Stimulated activated CD4-positive, alpha-beta T cell treated with anti-CD3 and anti-CD28 coated beads, Interleukin-15, amount 100 ng/mL, for 48 hours (primary cell): ENCODE results near the gene ITGA11.
"Not testable (repeated sequence)": the region's sequence is repeated elsewhere in the genome, so short reads cannot be mapped to it uniquely, and the experiment has no call there.

Source experiments
- DNase-seq, 2 donors: peaks; one replicate each; pipeline ENCODE4 v3.0.0-alpha.2; 2020; ENCODE audit warnings: low read depth in 2 of 2

ITGA11 gene

DNA sequence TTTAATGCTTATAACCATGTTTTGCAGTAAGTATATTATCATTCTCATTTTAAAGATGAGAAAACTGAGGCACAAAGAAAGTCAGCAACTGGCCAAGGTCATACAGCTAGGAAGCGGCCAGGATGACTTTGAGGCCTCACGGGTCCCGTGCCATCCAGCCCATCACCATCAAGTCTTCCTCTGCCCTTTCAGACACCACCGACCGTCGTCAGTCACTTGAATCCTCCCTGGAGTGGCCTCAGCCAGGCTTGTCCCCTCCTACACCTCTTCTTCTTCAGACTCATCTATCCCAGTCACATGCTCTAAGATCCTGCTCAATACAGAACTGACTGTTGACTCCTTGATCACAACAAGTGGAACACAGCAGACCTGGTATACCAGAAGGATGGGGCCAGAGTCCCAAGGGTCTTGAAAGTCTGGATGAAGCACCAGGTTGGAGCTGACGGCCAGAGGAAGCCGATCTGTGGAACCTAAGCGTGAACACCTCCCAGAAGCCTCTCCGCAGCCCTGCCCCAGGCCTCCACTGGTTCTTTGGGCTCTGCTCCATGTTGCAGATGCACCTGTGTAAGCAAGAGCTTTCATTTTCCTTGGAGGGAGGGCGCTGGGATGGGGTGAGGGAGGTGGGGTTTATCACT, 22.1 kb downstream of the ITGA11 start:
- no peak for DNase-seq

DNA sequence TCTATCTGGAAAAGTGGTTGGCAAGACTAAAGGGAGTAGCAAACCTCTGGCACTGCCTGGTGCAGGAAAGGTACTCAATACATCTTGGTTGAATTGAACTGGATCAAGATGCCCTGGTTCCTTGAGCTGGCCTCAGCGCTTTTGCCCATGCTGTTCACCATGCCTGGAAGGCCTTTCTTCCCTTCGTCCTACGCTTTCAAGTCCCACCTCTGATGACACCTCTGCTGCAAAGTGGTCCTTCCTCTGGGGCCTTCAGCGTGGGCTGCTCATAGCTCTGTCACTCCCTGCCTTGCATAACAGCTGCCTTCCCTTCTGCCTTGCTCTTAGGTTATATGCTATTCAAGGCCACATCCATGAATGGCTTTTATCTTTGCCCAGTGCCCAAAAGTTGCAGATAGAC, 23.0 kb downstream of the ITGA11 start:
- DNase-seq: no peak

DNA sequence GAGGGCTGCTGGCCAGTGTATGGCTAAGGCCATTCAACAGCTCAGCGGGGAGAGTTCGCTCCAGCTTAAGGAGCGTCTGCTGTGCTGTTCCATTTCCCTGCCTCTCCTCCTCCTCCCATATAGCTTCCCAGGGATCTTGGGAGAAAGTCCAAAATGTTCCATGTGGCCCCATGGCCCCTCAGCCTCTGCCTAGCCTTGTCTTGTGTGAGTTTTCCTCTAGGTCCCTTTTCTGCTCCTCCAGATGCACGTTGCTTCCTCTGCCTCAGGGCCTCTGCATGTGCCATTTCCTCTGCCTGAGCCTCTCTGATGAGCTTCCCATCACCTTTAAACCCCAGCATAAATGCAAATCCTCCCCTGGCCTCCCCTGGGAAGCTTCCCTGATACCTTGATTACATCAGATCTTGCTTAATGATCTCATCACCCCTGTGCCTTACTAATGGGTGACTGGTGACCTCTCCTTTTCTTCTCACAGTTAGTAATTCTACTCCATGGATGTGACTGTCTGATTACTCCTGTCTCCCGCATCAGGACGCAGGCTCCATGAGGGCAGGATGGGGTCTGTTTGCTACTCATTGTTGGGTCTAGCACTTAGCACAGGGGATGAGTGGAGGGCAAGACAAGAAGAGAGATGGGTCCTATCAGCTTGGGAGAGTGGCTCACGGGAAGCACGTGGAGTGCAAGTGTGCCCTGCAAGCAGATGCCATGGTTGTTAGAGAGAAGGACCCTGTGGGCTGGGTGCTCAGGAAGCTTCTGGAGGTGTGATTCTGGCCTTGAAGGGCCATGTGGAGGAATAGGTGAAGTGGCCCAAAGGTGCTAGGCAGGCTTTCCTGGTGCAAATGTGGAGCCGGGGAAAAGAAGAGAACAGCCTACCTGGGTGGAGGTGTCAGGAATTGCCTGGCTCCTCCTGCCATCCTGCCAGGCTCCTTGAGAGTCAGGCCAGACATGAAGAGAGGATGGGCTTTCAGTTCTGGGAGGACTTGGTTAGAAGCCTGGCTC, 23.8 kb downstream of the ITGA11 start:
- no peak for DNase-seq

DNA sequence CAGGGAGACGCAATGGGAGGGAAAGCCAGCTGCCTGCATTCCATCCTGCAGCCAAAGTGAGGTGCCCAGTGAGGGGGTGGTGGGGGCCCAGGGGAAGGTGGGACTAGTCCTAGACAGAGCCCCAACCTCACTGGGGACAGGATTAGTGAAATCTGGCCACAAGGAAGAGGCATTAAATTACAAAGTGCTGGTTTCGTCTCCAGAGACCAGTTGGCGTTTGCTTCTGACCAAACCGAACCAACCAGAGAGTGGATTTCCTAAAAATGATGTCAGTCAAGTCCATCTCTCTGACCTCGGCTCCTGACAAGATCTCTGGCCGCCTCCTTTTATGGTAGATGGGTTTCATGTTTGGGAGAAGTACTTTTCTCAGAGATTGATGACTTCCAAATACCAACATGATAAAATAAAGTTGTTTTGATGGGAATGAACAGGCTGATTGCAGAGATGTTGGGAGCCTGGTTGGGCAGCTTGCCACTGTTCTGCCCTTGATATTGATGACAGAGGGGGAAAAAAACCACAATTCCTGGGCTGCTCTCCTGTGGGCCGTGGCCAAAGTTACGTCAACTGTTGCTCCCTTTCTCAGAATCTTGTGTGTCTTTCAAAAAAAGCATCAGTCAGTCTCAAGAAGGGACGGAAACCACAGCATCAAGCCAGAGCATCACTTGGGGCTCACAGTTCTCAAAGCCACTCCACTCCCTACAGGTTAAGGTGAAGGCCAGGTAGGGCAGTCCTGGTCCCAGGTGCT, 24.6 kb downstream of the ITGA11 start:
- DNase-seq: no peak

DNA sequence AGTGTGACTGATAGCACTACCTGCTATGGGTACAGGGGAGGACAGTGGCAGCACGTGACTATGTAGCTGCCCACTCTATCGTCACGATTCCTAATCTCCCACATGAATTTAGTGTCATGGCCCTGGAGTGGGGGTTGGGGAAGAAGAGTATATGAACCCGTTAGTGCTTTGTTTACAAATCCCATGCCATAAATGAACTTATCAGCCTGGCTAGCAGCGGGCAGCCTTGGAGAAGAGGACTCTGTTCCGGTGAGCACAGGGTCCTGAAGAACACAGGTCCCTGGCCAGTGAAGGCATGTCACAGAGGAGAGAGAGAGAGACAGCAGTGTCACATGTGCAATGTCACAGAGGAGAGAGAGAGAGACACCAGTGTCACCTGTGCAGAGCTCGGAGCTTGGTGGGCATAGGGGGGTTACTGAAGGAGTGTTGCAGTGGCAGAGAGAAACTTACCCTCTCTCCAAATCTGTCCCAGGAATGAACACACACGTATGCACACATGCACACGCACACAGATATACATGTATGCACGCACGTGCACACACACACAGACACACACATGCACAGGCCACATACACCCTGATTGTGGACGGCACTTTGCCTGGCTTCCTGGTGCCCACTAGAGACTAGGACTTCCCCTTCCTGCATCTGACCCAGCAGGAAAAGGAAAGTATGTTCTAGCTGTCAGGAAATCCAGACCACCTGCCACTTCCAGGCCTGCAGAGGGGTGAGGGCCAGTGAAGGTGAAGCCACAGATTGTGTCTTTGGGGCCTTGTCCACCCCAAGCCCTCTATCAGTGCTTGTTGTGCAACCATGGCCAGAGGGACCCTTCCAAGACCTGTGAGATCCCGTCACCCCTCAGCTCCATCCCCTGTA, 26.3 kb downstream of the ITGA11 start:
- no peak for DNase-seq

DNA sequence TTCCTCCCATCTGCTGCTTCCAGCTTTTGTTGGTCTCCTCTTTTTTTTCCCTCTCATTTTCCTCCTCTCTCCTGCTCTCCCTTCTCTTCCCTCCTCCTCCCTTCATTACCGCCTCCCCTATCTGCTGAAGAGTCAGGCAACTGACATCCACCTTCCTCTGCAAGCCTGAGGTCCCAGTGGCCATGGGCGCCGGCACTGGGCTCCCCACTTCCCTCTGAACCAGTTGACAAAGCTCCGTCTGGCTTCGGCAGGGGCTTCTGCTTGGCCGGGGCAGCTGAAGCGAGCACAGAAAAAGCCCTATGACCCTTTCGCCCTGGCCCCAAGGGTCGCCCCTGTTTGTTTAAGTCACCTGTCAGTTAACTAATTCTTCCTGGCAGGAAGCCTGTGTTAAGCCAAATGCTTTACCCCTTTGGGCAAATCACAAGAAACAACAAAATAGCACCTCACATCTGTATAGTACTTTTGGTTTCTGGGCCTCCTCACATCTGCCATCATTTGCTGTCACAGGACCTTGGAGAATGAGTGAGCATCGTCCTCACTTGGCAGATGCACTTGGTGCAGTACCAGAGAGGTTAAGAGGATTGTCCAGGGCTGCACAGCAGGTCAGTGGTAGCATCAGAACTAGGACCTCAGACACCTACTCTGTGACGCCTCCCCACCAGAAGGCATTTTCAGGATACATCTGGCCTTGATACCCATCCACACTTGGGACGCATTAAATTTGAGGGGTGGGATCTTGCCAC, 27.7 kb downstream of the ITGA11 start:
- DNase-seq: no peak

DNA sequence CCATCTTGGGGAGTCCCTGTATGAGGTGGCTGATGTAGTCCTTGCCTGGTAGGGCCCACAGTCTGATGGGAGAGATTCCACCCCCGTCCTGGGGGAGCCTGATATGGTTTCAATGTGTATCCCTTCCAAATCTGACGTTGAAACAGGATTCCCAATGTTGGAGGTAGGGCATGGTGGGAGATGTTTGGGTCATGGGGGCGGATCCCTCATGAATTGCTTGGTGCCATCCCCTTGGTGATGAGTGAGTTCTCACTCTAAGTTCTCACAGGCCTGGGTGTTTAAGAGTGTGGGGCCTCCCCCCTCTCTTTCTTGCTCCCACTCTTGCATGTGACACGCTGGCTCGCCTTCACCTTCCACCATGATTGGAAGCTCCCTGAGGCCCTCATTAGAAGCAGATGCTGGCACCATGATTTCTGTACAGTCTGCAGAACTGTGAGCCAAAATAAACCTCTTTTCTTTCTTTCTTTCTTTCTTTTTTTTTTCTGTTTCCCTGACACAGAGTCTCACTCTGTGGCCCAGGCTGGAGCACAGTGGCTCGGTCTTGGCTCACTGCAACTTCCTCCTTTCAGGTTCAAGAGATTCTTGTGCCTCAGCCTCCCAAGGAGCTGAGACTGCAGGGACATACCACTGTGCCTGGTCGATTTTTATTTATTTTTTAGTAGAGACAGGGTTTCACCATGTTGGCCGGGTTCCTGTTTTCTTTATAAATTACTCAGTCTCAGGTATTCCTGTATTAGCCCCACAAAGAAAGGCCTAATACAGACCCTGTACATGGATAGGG, 28.6 kb downstream of the ITGA11 start:
- DNase-seq: no peak

DNA sequence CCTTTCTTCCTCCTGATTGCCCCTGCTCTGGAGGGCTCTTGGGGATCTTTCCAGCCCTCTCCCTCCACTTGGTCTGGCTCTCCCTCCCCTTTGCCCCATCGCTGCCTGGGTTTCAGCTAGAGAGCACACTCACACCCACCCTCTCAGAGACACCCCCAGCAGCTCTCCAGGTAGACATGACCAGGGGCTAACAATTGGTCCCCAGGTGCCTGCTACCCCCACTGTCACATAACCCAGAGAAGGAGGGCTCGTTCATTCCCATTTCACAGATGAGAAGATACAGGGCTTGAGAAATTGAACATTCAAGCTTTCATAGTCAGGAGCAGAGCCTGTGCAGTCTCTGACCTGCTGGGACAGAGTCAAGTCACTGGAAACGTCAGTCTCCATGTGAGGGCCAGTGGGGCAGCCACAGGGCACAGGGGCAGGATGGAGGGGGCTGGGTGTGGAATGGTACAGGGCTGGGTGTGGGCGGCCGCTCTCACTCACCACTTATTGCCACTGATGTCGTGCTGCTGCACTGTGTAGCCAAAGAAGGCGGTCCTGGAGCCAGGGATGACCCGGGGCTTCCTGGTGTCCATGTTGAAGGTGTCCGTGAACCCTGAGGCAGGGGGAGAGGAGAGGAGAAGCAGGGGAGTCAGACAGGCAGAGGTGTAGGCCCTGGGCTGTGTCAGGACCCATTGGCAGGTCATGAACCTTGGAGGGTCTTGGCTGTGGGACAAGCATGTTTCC, 29.4 kb downstream of the ITGA11 start:
- DNase-seq: no peak

DNA sequence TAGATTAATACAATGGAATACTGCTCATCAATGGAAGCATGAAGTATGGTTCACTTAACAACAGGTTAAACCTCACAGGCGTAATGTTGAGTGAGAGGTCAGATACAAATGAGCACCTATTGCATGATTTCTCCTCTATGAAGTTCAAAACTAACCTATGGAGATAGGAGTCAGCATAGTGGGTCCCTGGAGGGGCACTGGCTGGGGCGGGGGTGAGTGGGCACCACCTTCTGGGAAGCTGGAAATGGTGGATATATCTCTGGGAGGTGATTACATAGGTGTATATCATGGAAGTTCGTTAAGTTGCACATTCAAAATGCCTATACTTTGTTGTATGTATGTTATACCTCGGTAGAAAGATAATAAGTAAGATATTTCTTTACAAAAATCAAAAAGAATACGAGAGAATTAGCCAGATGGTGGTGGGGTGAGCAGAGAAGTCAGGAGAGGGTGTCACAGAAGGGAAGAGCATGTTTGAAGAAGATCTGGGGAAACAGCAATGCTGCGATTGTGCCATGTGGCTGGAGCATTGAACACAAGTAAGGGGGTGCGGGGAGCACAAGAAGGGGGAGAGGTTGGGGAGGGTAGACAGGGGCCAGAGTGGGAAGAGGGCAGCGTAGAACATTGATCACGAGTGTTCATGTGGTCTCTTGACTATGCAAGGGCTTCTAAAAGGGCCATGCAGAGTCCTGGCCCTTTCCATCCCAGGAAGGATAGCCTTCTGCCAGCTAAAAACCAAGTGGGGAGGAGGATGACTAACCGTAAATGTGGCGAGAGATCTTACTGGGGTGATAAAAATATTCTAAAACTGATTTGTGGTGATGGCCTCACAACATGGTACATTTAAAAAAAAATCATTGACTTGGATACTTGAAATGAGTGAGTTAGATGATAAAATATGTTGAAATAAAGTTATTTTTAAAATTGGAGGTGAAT, 30.2 kb downstream of the ITGA11 start:
- no peak for DNase-seq

DNA sequence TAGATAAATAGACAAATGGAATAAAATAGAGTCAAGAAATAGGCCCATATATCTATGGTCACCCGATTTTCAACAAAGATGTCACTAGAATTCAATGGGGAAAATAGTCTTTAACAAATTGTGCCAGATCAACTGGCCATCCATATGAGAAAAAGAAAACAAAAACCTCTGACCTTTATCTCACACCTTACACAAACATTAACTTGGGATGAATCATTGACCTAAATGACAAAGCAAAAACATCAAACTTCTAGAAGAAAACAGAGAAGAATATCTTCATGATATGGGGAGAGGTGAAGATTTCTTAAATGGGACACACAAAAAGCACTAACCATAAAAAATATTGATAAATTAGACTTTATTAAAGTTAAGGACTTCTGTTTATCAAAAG, 31.9 kb downstream of the ITGA11 start:
- no peak for DNase-seq

DNA sequence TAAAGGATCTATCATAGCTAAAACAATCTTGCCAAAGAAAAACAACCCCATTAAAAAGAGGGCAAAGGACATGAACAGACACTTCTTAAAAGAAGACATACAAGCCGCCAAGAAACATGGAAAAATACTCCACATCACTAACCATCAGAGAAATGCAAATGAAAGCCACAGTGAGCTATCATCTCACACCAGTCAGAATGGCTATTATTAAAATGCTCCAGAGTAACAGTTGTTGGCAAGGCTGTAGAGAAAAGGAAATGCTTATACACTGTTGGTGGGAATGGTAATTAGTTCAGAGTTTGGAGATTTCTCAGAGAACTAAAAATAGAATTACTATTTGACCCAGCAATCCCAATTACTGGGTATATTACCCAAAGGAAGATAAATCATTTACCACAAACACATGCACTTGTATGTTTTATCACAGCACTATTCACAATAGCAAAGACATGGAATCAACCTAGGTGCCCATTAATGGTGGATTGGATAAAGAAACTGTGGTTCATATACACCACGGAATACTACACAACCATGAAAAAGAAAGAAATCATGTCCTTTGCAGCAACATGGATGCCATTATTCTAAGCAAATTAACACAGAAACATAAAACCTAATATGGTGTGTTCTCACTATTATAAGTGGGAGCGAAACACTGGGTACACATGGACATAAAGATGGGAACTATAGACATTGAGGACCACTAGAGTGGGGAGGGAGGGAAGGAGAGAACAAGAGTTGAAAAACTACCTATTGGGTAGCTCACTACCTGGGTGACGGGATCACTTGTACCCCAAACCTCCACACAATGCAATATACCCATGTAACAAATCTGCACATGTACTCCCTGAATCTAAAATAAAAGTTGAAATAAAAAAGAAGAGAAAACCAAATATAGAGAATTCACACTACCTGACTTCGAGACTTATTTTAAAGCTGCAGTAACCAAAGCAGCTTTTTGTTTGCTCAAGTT, 32.6 kb downstream of the ITGA11 start:
- DNase-seq: no peak

DNA sequence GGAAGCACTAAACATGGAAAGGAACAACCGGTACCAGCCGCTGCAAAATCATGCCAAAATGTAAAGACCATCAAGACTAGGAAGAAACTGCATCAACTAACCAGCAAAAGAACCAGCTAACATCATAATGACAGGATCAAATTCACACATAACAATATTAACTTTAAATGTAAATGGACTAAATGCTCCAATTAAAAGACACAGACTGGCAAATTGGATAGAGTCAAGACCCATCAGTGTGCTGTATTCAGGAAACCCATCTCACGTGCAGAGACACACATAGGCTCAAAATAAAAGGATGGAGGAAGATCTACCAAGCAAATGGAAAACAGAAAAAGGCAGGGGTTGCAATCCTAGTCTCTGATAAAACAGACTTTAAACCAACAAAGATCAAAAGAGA, 34.0 kb downstream of the ITGA11 start:
- not testable (repeated sequence) for DNase-seq

DNA sequence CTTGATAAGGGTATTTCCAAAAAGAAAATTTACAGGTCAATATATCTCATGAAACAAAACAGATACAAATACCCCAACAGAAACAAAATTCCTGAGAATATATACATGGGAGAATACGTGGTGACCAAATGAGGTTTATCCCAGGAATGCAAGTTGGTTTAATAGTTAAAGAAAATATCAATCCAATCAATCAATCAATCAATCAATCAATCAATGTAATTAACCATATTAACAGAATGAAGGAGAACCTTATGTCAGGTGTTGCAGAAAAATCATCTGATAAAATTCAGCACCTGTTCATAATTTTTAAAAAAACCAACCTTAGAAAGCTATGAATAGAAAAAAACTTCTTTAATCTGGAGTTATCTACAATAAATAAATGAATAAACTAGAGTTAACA, 35.9 kb downstream of the ITGA11 start:
- no peak for DNase-seq

DNA sequence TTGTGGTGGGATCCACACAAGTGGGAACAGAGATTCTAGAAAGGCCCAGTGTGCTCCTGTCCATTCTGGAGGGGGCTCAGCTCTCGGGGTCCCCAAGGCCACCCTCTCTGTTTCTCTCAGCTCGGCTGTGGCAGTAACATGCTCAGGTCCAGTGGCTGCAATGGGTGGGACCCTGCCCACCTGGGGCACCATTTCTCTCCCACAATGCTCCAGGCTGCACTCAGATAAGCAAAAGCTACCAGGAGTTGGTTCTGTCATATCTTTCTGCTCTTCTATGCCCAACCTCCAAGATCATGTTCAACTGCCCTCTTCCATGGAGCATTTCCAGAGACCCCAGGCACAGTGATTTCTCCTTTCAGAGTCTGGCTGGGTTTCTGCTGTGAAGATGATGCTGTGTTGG, 40.8 kb downstream of the ITGA11 start:
- DNase-seq: no peak

DNA sequence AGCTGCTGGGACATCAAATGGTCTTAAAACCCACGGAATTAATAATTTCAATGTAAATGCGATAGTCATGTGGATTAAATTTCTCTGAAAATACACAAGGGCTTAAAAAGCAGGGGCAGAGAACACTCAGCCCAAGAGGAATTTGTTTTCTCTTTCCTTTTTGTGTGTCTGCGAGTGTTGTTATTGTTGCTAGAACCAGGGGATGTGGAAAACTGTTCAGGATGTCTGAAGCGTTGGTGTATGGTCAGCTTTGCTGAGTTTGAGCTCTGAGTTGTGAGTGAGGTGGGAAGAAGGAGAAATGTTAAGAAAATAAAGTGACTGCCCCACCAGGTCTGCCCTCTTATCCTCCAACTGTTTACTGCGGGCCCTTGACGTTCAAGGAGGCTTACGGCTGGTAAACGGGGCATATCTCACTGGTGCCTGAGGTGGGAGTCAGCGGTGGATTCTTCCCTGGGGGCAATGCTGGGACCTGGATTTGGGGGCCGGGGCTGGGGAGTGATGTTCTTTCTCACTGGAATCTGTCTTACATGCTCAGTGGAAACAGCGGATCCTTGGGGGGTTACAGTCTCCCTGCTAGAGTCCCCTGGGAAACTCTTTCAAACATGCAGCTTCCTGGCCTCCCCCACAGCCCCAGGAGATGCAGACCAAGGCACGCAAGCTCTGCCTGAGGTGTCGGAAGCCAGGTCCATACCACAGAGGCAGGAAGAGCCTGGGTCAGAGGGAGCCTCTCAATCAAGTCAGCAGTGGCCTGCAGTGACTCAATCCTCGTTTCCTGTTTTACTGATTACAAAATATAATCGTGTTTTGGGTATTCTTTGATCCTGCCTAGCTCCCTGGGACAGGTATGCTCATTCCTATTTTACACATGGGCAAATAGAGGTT, 41.8 kb downstream of the ITGA11 start:
- no peak for DNase-seq
